ENCODE results near the gene RAB5A.
"Not testable (repeated sequence)": the region's sequence is repeated elsewhere in the genome, so short reads cannot be mapped to it uniquely, and the experiment has no call there.

RAB5A gene

GRCh38 chr3:20031939-20032338, 85.0 kb downstream of the RAB5A start:
- H3K9me3 Mint-ChIP-seq; DNase-seq (ENCODE audit: low spot score in 2 of 2); H3K4me3 Mint-ChIP-seq; H3K27ac Mint-ChIP-seq; ATAC-seq; H3K4me1 Mint-ChIP-seq; H3K36me3 Mint-ChIP-seq: not testable (repeated sequence)

All from stimulated activated effector memory CD8-positive, alpha-beta T cell treated with anti-CD3 and anti-CD28 coated beads, Interleukin-12 subunit alpha, Interleukin-12 subunit beta, amount 100 ng/mL, for 72 hours (primary cell).